Psoas muscle (tissue), 8 donors: ENCODE data around the gene TAOK2. TPM values are rescaled to one million over a fixed set of nuclear protein-coding genes. Genes with fewer than 3 reads are reported as not detected.
A peak's percentile ranks its signal among the peaks of the same experiment; 100 is the strongest.

Experiments used
- ATAC-seq, 4 donors: fragments of 200-7000 bp; cut with Tn5 transposase; one replicate each; pipeline ENCODE4 v1.9.1; 2020; ENCODE audit warnings: moderate library complexity in 3 of 4, mild to moderate bottlenecking in 2 of 4
- DNase-seq, 2 donors: peaks; one replicate each; pipeline ENCODE4 v3.0.0-alpha.2; 2020
- H3K27ac ChIP-seq: fragments of 200-600 bp; one replicate; pipeline ENCODE4 v1.8.0; 2022
- H3K27me3 ChIP-seq, 3 donors: fragments of 200-600 bp in 1 of 3; one replicate each; pipeline versions ENCODE4 v1.6.1 to v1.8.0; 2013 to 2022; ENCODE audit warnings: low read length in 2 of 3, mild to moderate bottlenecking in 2 of 3, moderate library complexity in 1 of 3; ENCODE audit not compliant: insufficient read depth in 3 of 3
- H3K36me3 ChIP-seq, 2 donors: fragments of 200-600 bp in 1 of 2; one replicate each; pipeline versions ENCODE4 v1.6.1 to v1.8.0; 2013 to 2022; ENCODE audit warnings: low read depth in 1 of 2, mild to moderate bottlenecking in 1 of 2, moderate library complexity in 1 of 2; ENCODE audit not compliant: insufficient read depth in 1 of 2
- H3K4me1 ChIP-seq: fragments of 200-600 bp; one replicate; pipeline ENCODE4 v1.8.0; 2022
- H3K4me3 ChIP-seq: fragments of 200-600 bp; one replicate; pipeline ENCODE4 v1.8.0; 2022; ENCODE audit warnings: mild to moderate bottlenecking
- H3K9me3 ChIP-seq: fragments of 200-600 bp; one replicate; pipeline ENCODE4 v1.8.0; 2022
- WGBS, 3 donors: extraction: QIAGEN DNeasy Blood & Tissue Kit; methylation state at CpG; one replicate each; pipeline versions ENCODE4 v1.1.6 to v1.1.7; 2013; 5-methylcytosine and 5-hydroxymethylcytosine counted together
- intact Hi-C, 2 donors: fragments of 100-400 bp; cut with DNase I; formaldehyde crosslinking; loops; one replicate each; pipeline versions ENCODE4 v1.11.0 to v1.14.2; 2022
- polyA plus RNA-seq, 3 donors: library from polyadenylated mRNA; stranded (reverse); fragments of 200-250 nt; gene quantifications; one replicate each; pipeline ENCODE4 v1.2.3, GENCODE V29; 2013
- total RNA-seq, 4 donors: library from RNA; stranded (reverse); fragmentation: NEBNext Ultra II Directional in 2 of 4; extraction: Animal tissue kit (Norgen Biotek cat#: 25700) in 2 of 4; gene quantifications; one replicate each; pipeline versions ENCODE4 v1.2.1 to v1.2.4, GENCODE V29; 2021 to 2023
- TF ChIP-seq, protein P1 (sequence below): fragments of 200-600 bp; IDR thresholded peaks from one replicate; pipeline ENCODE4 v1.8.0; 2022; ENCODE audit warnings: antibody characterized with exemption
- donor health status: healthy with polysubstance abuse.
- donor health status: DM: no; HTN: no; CAD: no; lungs with moderate emphysema.
- donor health status: Bipolar disorder and iron deficiency.
- donor health status: healthy.
- donor health status: DM: yes; HTN: yes; CAD: no.
- donor health status: DM: no; HTN: no; CAD: no.
- donor health status: DM: no; HTN: no; CAD: no.
- donor health status: DM: yes; HTN: yes; CAD: no.

The TAOK2 gene
- total and polyA plus RNA-seq, 7 donors, result 15.7 to 30.2 (median 21.8) TPM

DNA sequence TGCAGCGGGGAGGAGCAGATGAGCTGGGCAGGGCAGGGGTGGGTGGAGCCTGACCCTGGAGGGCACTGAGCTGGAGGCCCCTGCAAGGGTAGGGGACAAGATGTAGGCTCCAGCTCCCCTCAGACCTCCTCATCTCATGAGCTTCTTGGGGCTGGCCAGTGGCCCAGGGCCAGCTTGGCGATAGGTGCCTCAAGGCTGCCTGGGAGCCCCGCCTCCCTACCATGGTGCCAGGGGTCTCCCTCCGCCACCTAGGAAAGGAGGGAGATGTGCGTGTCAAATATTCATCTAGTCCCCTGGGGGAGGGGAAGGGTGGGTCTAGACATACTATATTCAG, 17.9 kb downstream of the TAOK2 start:
- H3K4me1 ChIP-seq, result peaks cover 15% of the 10 kb centered on the region
- H3K9me3 ChIP-seq, result no peaks in the 10 kb centered on the region
- intact Hi-C loops, result no loop called here
- TF ChIP-seq, protein P1, sequence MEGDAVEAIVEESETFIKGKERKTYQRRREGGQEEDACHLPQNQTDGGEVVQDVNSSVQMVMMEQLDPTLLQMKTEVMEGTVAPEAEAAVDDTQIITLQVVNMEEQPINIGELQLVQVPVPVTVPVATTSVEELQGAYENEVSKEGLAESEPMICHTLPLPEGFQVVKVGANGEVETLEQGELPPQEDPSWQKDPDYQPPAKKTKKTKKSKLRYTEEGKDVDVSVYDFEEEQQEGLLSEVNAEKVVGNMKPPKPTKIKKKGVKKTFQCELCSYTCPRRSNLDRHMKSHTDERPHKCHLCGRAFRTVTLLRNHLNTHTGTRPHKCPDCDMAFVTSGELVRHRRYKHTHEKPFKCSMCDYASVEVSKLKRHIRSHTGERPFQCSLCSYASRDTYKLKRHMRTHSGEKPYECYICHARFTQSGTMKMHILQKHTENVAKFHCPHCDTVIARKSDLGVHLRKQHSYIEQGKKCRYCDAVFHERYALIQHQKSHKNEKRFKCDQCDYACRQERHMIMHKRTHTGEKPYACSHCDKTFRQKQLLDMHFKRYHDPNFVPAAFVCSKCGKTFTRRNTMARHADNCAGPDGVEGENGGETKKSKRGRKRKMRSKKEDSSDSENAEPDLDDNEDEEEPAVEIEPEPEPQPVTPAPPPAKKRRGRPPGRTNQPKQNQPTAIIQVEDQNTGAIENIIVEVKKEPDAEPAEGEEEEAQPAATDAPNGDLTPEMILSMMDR, result no peak
- no peak overlapping the region for H3K27ac ChIP-seq
- no peak overlapping the region for H3K4me3 ChIP-seq
- ATAC-seq, result no peak
- DNase-seq, result no peak
- 65 to 87% (median 77%) methylated on average over 3 to 5 of the region's 5 CpGs for WGBS, 3 donors
- H3K36me3 ChIP-seq, result peaks cover 6 to 79% of the 10 kb centered on the region in 2 donors
- H3K27me3 ChIP-seq, result no peaks in the 10 kb centered on the region

DNA sequence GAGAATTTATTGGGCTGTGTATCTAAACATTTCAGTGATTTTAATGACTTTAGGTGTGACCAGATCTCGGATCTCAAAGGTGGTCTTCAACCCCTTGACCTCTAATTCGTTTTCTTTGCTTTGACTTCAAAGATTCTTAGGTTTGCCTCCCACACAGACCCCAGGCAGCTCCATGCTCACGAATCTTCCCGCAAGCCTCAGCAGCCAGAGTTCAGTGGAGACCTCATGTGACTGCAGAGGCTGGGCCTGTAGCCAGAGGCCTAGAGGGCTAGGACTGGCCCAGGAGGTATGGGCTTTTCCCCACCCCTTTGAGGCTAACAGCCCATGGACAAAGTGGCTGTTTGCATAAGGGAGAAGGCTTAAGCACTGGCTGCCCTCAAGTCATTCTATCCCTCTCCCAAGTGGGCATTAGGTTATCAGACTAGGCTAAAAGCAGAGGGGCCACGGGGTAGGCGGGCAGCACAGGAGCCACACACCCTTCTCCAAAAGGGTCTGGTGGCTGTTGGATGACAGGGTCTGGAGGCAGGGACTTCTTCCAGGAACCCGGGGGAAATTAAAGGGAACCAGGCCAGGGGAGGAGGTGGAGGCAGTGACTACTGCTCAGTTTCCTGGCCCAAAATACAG, 18.8 kb downstream of the TAOK2 start:
- Histone ChIP-seq H3K27me3 (no peaks in the 10 kb centered on the region), H3K9me3 (no peaks in the 10 kb centered on the region), H3K4me3 (no peak overlapping the region), H3K4me1 (peaks cover 21% of the 10 kb centered on the region), H3K27ac (no peak overlapping the region), H3K36me3 (peaks cover 3 to 70% of the 10 kb centered on the region in 2 donors)
- WGBS, 3 donors, result 34 to 58% (median 47%) methylated on average over 7 of the region's 7 CpGs
- TF ChIP-seq, protein P1, result no peak
- ATAC-seq (no peak), DNase-seq (no peak)
- intact Hi-C loops, result no loop called here

DNA sequence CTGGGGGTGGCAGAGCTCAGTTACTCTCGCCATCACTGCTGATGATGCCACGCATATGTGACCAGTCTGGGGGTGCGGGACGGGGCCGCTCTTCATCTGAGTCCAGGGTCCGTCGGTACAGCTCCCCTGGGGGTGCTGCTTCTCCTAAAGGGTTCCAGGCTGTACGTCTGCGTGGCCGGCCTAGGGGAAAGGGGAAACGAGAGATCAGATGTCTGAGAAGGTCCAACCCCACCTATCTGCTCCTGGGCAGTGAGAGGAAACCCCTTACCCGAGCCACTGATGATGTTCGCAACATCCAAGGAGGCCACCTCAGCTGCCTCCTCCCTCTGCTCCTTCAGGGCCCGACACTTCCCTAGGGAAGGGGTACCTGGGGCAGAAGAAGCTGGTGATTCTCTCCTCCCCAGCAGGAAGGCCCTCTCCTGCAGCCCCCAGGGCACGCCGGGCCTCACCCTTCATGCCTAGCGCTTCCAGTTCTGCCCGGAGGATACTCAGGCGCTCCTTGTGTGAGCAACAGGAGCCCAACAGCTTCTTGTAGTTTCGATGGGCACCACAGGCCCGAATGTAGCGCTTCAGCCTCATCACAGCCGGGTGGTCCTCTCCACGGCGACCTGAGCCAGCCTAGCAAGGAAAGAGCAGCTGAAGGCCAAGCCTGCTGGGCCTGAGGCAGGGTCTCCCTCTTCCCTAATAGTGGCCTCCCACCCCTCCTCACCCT, 19.7 kb downstream of the TAOK2 start:
- no peak overlapping the region for H3K4me3 ChIP-seq
- H3K9me3 ChIP-seq, result no peaks in the 10 kb centered on the region
- DNase-seq, result no peak
- TF ChIP-seq, protein P1, result no peak
- peaks cover 21% of the 10 kb centered on the region for H3K4me1 ChIP-seq
- H3K27me3 ChIP-seq, result no peaks in the 10 kb centered on the region
- H3K27ac ChIP-seq, result no peak overlapping the region
- WGBS, 3 donors, result 81 to 86% (median 82%) methylated on average over 24 to 25 of the region's 25 CpGs
- peaks cover 3 to 63% of the 10 kb centered on the region in 2 donors for H3K36me3 ChIP-seq
- intact Hi-C loops, result no loop called here
- no peak for ATAC-seq

DNA sequence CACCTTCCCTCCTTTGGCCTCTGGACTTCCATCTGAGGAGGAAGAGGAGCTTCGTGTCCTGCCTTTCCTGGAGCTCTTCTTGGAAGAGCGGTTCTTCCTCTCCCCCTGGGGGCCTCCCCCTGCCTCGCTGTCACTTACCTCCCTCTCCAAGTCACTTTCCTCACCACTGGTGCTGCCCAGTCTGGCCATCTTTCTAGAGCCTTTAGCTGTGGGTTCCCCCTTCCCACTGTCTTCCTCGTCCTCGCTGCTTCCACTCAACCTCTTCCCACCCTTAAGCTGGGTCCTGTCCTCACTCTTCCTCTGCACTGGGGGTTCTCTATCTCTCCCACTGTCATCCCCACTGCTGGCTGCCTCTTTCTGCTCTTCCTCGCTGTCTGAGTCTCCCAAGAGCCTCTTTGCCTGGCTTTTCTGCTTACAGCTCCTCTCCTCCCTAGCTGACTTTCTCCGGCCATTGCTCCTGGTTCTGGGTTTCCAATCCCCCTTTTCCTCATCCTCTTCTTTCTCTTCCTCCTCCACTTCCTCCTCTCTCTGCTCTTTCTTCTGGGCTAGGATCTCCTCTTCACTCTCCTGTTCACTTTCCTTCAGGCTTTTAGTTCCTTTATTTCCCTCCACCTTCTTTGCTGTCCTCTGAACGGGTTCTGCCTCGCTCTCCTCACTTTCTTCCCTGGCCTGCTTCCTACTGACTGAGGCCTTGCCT, 20.4 kb downstream of the TAOK2 start:
- no peak for ATAC-seq
- Histone ChIP-seq H3K4me1 (peaks cover 21% of the 10 kb centered on the region), H3K36me3 (peaks cover 3 to 61% of the 10 kb centered on the region in 2 donors), H3K27me3 (no peaks in the 10 kb centered on the region), H3K27ac (peak overlapping the region; percentile 99), H3K9me3 (no peaks in the 10 kb centered on the region), H3K4me3 (peak overlapping the region; percentile 86)
- DNase-seq, result no peak
- intact Hi-C loops, result loop anchor here (1.0 to 2.0 kb wide), 2 partner anchors 18 to 19 kb away; no protein-coding TSS in a partner anchor
- 79 to 91% (median 82%) methylated on average over 9 of the region's 9 CpGs for WGBS, 3 donors
- TF ChIP-seq, protein P1, result no peak
